EH (cell line): ENCODE data around the gene GAB2.

Experiments
- DNase-seq: peaks from one replicate; pipeline ENCODE4 v3.0.0-alpha.2; 2015; ENCODE audit warnings: low read depth

The GAB2 gene

DNA sequence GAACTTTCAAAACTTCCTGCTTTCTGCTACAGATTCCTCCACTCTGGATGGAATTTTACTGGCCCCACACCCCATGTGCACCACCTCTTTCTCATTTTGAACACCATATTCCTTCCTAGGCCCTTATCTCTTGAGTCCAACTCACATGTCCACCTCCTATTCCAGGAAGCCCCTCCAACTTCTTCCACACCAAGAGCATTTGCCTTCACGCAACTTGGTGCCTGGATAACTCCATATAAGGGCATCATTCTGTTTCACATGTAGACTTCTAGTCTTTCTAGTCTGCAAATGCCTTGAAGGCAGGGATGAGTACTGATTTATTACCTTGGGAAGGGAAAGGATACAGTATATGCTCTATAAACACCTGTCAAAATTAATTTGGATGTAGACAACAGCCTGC lies 17.5 kb downstream of the GAB2 start:
- DNase-seq = peak; percentile 52

DNA sequence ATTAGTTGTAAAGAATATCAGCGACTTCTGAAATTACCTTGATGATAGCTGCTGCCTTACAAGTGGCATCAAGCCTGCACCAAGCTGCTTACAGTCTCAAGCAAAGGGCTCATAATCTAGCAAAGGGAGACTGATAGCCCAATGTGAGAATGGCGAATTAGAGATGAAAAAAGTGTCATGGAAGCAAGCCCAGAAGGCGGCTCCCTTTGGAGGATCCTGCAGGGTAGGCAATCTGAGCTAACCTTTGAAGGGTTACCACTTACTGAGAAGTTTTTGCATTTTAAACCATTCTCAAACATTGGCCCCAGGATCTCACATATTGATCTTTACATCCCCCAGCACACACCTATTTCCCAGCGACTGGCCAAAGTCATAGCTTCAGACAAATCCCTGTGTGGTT lies 18.5 kb downstream of the GAB2 start:
- no peak for DNase-seq

DNA sequence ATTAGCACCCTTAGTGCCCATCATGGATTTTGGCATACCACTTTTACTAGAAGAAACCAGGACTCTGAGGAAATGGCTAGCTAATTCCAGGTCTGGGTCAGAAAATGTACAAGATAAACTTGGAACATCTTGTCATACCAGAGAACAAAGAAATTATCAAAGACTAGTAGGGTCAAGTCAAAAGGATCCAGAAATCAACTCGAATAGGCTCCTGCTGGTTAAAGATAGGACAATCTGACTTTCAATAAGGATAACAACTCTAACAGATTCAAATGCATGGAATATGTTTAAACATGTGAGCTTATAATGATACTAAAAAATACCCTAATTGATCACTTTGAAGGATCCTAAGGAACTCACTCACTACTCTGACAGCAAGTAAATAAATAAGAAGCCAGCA lies 18.9 kb downstream of the GAB2 start:
- DNase-seq = no peak

DNA sequence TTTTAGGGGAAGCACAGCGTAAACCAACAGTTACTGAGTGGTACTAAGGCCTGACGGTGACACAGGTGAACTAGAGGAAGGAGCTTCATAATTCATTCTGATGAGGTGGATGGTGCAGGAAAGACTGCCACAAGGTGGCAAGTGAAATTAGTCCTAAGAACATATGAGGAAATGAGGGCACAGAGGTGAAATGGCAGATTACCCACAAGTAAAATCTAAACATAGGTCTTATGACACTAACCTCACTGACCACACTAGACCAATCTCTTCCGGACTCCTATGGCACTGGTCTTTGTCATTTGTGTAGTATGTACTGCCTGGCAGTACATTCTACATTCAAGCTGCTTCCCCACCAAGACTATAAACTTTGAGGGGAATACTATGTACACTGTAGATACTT lies 20.2 kb downstream of the GAB2 start:
- DNase-seq = no peak

DNA sequence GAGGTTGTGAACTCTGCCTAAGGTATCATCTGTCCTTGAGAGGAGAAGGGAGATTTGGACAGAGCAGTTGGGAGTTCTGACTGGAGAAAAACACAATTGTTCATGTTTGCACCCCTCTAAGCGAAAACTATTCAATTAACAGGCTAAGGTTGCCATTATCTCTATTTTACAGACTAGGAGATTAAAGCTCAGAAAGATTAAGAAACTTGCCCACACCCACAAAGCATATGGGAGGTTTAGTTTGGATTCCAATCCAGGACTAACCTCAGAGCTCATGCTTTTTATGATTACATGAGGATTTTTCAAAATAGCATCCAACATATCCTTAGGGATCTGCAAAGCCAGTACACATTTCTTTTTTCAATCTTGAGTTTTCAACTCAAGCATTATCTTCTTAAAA lies 22.0 kb downstream of the GAB2 start:
- no peak for DNase-seq

DNA sequence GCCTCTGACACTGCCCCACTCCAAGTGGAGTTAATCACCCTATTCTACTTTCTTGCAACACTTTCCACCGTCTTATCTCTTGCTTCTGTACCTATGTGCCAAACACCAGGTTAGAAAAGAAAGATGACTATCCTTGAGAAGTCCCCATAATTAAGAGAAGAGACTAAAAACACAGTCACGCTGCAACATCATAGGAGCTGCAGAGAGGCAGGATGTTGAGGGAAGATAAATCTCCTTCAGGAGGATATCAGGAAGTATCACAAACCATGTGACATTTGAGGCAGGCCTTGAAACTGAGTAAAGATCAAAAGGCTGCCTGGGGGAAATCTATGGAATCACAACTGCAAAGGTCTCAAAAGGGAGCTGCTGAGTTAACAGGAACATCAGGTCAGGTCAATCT lies 24.8 kb downstream of the GAB2 start:
- DNase-seq = no peak

DNA sequence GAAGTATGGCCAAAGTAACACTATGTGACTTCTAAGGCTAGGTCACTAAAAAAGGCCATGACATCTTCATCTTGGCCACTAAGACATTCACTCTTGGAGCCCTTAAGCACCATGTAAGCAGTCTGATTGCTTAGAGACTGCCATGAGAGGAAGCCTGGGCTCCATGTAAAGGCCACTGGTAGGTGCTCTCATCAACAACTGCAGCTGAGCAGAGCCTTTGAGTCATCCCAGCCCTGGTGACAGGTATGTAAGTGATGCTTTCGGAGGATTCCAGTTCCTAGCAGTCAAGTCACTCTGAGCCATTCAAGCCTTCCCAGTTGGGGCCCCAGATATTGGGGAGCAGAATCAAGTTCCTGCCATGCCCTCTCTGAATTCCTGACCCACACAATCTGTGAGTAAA lies 26.2 kb downstream of the GAB2 start:
- DNase-seq = no peak

DNA sequence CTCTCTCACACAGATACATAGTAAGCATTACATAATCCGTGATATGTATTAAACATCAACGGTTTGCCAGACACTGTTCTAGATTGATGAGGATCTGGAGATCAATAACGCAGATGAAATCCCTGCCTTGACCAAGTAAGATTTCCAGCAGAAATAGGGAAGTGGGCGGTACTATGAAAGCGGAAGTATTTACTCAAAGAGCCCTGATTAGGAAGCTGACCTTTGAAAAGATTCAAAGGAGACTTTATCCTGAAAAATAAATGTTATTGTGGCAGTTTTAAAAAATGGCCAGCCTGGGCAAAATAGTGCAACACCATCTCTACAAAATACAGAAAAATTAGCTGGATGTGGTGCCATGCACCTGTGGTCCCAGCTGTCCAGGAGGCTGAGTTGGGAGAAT lies 26.8 kb downstream of the GAB2 start:
- DNase-seq = no peak

DNA sequence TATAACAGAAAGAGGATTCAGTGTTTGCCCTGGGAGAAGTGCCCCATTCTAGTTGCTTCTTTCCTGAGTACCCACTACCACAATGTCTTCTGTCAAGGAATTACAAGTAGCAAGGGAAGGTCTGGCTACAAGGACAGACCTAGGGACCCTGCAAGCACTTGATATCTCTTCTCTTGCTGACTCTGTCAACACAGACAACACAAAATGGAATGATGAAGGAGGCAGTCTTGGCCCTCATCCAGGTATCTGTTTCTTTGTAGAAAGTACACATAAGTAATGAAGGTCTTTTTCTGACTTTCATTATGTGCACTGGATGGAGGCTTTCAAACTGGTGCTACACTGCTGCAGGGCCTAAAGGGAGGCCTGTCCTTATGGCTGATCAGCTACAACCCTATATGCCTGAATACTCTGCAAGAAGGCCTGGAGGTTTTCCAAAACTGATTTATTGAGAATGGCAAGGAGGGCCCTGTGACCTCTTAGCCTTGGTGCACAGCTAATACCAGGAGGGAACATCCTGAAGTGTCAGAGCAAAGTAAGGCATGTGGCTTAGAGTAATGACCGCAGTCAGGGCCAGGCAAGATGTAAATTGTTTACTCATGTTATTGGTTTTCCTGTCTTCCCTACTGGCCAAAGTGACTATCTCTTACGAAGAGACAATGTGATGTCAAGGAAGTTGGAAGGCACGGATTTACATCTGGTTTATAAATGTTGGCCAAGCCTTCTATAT lies 31.2 kb downstream of the GAB2 start:
- no peak for DNase-seq

DNA sequence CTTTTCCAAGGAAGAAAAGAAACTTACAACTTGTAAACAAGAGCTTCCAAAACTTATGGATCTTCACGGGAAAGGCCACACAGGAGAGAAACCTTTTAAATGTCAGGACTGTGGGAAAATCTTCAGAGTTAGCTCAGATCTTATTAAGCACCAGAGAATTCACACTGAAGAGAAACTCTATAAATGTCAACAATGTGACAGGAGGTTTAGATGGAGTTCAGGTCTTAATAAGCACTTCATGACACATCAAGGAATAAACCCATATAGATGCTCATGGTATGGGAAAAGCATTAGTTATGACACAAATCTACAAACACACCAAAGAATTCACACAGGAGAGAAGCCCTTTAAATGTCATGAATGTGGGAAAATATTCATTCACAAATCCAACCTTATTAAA lies 32.4 kb downstream of the GAB2 start:
- DNase-seq = no peak

DNA sequence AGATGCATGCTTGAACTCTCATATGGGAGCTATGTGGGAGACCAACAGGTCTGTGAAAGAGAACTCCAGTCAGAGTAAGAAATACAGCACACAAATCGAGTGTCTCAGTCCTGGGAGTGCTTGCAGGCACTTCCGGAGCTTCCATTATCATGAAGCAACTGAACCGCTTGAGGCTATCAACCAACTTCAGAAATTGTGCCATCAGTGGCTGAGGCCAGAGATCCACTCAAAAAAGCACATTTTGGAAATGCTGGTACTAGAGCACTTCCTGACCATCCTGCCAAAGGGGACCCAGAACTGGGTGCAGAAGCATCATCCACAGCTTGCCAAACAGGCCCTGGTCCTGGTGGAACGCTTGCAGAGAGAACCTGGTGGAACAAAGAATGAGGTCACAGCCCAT lies 33.4 kb downstream of the GAB2 start:
- no peak for DNase-seq

DNA sequence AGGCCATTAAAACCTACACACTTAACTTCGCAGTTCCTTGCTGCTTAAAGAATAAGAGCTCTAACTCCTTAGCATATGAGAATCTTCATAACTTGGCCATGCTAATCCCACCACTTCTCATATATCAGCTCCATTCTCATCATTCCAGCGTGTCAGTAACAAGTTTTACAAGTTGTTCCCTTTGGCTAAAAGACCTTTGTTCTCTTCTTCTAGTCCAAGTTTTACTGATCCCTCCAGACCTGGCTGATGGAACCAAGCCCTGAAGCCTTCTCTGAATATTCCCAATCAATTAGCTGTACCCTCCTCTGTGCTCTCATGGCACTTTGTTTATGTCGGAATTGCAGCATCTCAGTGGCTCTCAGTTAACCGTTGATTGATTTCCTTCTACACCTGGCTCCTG lies 35.8 kb downstream of the GAB2 start:
- DNase-seq = peak; percentile 51

DNA sequence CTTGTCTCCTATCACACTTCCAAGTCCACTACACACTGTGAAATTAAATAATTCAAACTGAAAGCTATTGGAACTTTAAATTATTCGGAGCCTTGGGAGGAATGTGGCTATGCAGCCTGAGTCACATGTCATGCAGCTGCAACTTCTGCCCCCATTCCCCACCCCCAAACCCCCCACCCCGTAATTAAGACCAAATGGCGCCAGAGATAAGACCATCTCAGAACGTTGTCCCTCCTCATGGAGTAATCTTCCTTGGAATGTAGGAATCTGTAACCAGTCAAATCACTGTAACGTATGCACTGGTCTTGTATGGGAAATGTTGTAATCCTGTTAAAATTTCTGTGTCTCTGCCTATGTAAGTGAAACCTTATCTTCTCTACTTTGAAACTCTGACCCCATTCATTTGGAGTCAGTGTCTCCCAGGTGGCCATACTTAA lies 37.0 kb downstream of the GAB2 start:
- DNase-seq = peak; percentile 85

DNA sequence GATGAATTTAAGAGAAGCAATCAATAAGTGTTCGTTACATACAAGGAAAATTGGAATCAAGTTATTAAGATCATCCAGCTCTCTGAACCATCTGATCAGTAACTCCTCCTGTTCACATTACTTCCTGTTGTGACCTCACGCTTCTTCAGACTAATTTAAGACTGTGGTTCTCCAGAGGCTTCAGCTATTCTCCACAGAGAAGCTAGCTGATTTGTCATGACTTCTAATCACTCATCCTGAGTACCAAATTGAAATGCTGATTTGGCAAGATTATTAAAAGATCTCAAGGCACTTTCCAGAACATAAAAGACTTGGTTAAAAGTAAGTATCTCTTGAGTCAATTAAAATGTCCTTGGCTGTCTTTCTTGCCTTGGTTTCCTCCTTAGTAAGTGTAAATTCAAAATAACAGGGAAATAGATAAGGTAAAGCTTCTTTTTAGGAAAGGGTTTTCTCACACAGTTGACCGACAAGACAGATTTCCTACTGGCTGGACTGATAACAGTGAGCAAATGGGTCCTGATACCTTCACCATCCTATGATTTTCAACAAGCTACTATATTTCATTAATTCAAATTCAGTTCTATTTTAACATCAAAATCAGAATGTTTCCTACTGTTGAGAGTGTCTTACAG lies 38.5 kb downstream of the GAB2 start:
- DNase-seq = peak; percentile 39

DNA sequence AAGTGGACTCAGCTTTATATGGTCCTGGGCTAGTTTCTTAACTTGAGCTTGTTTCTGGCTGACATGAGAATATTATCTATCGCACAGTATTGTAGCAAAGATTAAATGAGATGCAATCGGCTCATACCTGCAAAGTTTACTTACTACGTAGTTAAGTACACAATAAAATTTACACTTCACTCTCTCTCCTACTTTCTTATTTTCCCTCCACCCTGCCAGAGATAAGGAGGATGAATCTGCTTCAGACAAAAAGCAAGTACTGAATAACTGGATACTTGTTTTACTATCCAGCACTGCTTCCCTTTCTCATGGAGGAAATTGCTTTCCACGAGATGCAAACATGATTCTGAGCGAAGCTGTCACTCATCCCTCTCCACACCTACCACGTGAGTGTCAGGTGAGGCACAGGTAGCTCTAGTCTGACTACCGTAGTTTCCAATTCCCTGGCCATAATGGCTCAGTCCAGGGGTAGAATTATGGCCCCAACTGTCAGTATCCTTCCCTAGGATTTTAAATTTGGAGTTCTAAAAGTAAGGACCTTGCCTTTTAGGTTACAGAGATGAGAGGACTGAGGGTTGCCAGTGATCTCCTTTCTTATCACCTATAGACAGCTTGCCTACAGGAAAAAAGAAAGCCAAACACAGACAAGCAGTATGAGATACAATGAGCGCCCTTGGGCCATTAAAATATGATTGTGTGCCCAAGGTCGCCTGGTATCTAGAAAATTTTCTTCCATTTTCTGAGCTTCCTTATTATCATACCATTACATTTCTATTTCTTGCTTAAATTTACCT lies 39.8 kb downstream of the GAB2 start:
- DNase-seq = no peak

DNA sequence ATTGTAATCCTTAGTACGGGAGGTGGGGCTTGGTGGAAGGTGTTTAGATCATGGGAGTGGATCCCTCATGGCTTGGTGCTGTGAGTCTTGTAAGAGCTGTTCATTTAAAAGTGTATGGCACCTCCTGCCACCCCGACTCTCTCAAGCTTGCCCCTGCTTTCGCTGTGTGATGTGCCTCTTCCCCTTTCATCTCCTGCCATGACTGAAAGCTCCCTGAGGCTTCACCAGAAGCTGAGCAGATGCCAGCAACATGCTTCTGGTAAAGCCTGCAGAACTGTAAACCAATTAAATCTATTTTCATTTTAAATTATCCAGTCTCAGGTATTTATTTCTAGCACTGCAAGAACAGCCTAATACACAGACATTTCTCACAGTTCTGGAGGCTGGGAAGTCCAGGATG lies 40.8 kb downstream of the GAB2 start:
- no peak for DNase-seq

DNA sequence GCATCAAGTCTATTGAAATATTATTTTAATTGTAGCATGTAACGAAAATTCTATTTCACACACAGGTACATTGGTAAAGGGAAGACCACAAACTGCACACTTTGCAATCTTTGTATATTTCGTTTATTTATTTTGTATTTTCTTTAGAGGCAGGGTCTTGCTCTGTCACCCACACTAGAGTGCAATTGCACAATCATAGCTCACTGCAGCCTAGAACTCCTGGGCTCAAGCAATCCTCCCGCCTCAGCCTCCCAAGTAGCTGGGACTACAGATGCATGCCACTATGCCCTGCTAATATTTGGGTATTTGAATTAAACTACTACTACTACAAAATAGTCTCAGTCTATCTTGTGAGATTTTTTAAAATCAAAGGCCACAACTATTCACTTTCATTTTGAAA lies 42.7 kb downstream of the GAB2 start:
- no peak for DNase-seq

DNA sequence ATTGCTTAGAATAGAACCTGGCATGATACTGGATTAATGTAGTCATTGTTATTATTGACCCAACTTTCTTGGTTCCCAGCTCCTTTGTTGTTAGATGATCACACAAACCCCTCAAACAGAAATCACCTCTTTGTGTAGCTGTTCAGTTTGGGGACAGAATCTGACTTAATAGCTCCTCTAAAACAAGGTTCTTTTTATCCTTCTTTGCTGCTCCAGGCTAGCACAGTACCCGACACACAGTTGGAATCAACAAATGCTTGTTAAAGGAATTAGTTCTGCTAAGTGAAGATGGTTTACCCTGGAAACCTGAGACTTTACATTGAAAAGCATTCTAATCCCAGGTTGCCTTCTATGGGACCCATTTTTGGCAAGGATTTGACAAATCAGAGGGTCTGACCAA lies 43.9 kb downstream of the GAB2 start:
- no peak for DNase-seq

DNA sequence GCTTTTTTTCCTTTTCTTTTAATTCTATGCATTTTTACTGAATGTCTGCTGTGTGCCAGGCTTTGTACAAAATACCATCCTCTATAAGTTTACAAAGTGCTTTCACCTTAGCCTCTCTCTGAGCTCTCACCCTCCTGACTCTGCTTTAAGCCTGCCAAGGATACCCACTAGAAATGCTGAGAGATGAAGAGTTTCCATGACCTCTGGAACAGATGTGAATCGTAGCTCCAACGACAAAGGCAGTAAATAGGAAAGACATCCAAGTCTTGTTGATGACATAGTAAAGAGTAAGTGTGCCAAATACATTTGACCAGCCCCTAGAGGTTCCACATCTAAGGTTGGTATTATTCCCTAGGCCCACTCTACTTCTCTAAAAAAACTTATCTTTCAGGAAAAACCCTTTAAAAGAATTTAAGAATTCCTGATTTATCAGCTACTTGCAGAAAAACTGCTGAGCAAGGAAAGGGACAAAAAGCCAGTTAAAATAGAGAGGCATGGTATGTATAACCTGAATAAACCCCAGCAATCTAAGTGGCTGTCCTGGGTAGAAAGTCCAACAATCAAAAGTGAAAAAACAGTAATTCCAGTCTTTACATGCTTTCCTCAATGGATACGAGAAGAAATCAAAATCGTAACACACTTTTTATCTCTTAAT lies 45.4 kb downstream of the GAB2 start:
- no peak for DNase-seq

DNA sequence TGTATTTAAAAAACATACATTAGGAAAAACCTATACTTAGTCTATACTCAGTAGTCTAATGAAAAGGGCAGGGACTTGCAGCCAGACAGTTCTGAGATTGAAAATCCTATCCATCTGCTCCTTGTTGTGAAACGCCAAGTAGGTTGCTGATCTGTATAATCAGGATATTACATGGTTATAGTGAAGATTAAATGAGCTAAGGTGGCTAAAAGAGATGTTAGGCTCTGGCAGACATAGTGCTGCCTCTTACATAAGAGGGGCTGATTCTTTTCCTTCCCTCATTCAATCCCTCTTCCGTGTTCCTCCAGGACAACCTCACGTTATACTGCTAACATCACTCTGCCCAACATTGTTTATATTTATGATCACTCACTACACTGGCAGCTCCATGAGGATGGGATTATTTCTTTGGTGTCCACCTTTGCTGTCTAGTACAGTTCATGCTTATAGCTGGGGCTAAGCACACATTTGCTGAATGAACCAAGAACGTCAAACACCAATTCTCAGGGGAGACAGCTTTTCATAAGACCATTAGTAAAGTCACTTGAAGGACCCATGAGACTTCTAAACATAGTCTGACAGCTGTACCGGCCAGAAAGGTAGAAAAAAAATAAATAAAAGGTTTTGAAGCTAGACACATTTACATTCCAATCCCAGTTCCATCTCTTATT lies 46.3 kb downstream of the GAB2 start:
- DNase-seq = no peak

DNA sequence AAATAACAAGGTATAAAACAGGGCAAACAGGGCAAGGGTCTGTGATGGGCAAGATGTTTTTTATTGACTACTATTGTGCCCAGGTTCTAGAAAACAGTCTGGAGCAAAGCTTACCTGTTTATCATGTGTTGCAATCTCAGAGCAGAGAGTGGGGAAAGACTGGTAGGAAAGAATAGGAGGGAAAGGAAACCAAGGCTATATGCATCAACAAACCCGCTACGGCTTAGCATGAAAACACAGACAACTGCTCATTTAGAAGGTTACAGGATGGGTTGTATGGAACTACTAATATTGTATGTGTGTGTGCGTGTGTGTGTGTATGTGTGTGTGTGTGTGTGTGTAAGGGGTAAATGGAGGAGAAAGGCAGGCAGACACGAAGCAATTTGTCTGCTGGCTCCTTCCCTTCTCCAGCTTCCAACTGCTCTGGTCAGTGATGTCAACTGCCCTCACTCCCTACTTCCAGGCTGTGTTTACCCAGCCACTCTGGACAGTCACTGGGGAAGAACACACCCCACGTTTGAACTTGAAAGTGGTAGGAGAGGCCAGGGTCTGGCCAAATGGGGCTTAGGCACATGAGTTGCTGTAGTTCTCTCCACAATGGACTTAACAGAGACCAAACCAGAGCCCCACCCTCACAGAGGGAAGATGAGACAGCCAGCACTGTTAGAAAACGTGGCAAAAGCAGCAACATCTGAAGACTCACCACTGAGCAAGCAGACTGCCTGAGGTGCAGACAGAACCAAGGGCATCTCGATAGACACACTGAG lies 47.0 kb downstream of the GAB2 start:
- peak; percentile 21 for DNase-seq
